Measurements from ENCODE around the gene MRPS27.

MRPS27 gene

GRCh38 chr5:72267685-72268084 lies 52.4 kb downstream of the MRPS27 start:
- in situ Hi-C loops (cut with MboI; ENCODE audit: low sequenced_read_pairs, unreplicated experiment) = no loop called here
- no peak for DNase-seq (ENCODE audit: low spot score)
- no peak for TF ChIP-seq CTCF (IDR thresholded peaks at IDR 0.05; ENCODE audit: borderline replicate concordance, control extremely low read depth, extremely low read depth, insufficient read depth, missing control alignments)

GRCh38 chr5:72266862-72267261 lies 53.2 kb downstream of the MRPS27 start:
- in situ Hi-C loops (cut with MboI; ENCODE audit: low sequenced_read_pairs, unreplicated experiment) = no loop called here
- no peak for TF ChIP-seq CTCF (IDR thresholded peaks at IDR 0.05; ENCODE audit: borderline replicate concordance, control extremely low read depth, extremely low read depth, insufficient read depth, missing control alignments)
- DNase-seq (ENCODE audit: low spot score) = no peak

- TF ChIP-seq CTCF (IDR thresholded peaks at IDR 0.05; ENCODE audit: borderline replicate concordance, control extremely low read depth, extremely low read depth, insufficient read depth, missing control alignments) = no peak
- in situ Hi-C loops (cut with MboI; ENCODE audit: low sequenced_read_pairs, unreplicated experiment) = no loop called here
- DNase-seq (ENCODE audit: low spot score) = no peak
These were observed 54.8 kb downstream of the MRPS27 start for GRCh38 chr5:72265032-72265877.

GRCh38 chr5:72256536-72256935 lies 63.5 kb downstream of the MRPS27 start:
- no peak for DNase-seq (ENCODE audit: low spot score)

GRCh38 chr5:72255670-72256069 lies 64.4 kb downstream of the MRPS27 start:
- TF ChIP-seq CTCF (IDR thresholded peaks at IDR 0.05; ENCODE audit: borderline replicate concordance, control extremely low read depth, extremely low read depth, insufficient read depth, missing control alignments) = no peak
- DNase-seq (ENCODE audit: low spot score) = no peak
- in situ Hi-C loops (cut with MboI; ENCODE audit: low sequenced_read_pairs, unreplicated experiment) = no loop called here

More at GRCh38 chr5:72256536-72256935, 63.5 kb downstream of the MRPS27 start:
- no peak for TF ChIP-seq CTCF (IDR thresholded peaks at IDR 0.05; ENCODE audit: borderline replicate concordance, control extremely low read depth, extremely low read depth, insufficient read depth, missing control alignments)
- in situ Hi-C loops (cut with MboI; ENCODE audit: low sequenced_read_pairs, unreplicated experiment) = no loop called here

GRCh38 chr5:72255237-72255636 lies 64.8 kb downstream of the MRPS27 start:
- in situ Hi-C loops (cut with MboI; ENCODE audit: low sequenced_read_pairs, unreplicated experiment) = no loop called here

More at GRCh38 chr5:72255237-72255636, 64.8 kb downstream of the MRPS27 start:
- TF ChIP-seq CTCF (IDR thresholded peaks at IDR 0.05; ENCODE audit: borderline replicate concordance, control extremely low read depth, extremely low read depth, insufficient read depth, missing control alignments) = no peak
- DNase-seq (ENCODE audit: low spot score) = no peak

All from GM13976 (cell line).